IMR-90 (cell line): ENCODE results near the gene CHSY3. TPM values are rescaled to one million over a fixed set of nuclear protein-coding genes. Genes with fewer than 3 reads are reported as not detected.

Experiments used
- ATAC-seq: fragments of 200-7000 bp; cut with Tn5 transposase; 2 replicates; pipeline ENCODE4 v1.9.1; 2020; ENCODE audit warnings: low read depth, mild to moderate bottlenecking, moderate library complexity
- BruUV-seq: library from RNA; stranded (reverse); fragments of 400-500 nt; replicated peaks from 2 replicates; lab custom pipeline; 2021; lab: Mats Ljungman, UMichigan
- CTCF ChIA-PET: fragments of 300-600 bp; formaldehyde crosslinking; extraction: SDS; loops from one replicate; lab custom pipeline; 2021; ENCODE audit warnings: antibody characterized with exemption; lab: Yijun Ruan, JAX
- POLR2A ChIA-PET: fragments of 300-600 bp; sonication (Branson Sonifier 250); formaldehyde crosslinking; loops from one replicate; lab custom pipeline; 2022; ENCODE audit warnings: antibody characterized with exemption; ENCODE audit not compliant: unreplicated experiment; lab: Charles Lee
- DNase-seq: peaks from one replicate; pipeline ENCODE4 v3.0.0; 2013
- H2AFZ ChIP-seq: replicated peaks from 2 replicates; pipeline ENCODE3; 2013; ENCODE audit warnings: low read length, mild to moderate bottlenecking; ENCODE audit not compliant: poor library complexity
- H2AK5ac ChIP-seq: 2 replicates; pipeline ENCODE4 v1.6.1; 2013; ENCODE audit warnings: low read depth, low read length, inconsistent platforms
- H2AK9ac ChIP-seq: replicated peaks from 2 replicates; pipeline ENCODE3; 2013; ENCODE audit warnings: mild to moderate bottlenecking, low read depth, low read length, moderate library complexity; ENCODE audit not compliant: poor library complexity
- H2BK120ac ChIP-seq: 2 replicates; pipeline ENCODE4 v1.6.1; 2013; ENCODE audit warnings: low read depth, low read length, inconsistent platforms
- H2BK15ac ChIP-seq: 3 replicates; pipeline ENCODE4 v1.6.1; 2013; ENCODE audit warnings: low read depth, low read length, inconsistent platforms
- H2BK20ac ChIP-seq: 2 replicates; pipeline ENCODE4 v1.6.1; 2013; ENCODE audit warnings: low read depth, mild to moderate bottlenecking, inconsistent platforms, low read length, moderate library complexity
- H2BK5ac ChIP-seq: 2 replicates; pipeline ENCODE4 v1.6.1; 2013; ENCODE audit warnings: mild to moderate bottlenecking, low read depth, low read length, inconsistent platforms; ENCODE audit not compliant: poor library complexity, severe bottlenecking
- H3K14ac ChIP-seq: replicated peaks from 2 replicates; pipeline ENCODE4 v1.6.1; 2013; ENCODE audit warnings: low read depth, low read length, inconsistent platforms
- H3K18ac ChIP-seq: 2 replicates; pipeline ENCODE4 v1.6.1; 2013; ENCODE audit warnings: low read depth, low read length, control low read depth
- H3K23ac ChIP-seq: 2 replicates; pipeline ENCODE4 v1.6.1; 2013; ENCODE audit warnings: low read depth, low read length, inconsistent platforms
- H3K27ac ChIP-seq: 2 replicates; pipeline ENCODE4 v1.5.1; 2013; ENCODE audit warnings: mild to moderate bottlenecking, control low read depth, low read length; ENCODE audit not compliant: insufficient read depth
- H3K27me3 ChIP-seq: 2 replicates; pipeline ENCODE4 v1.6.1; 2013; ENCODE audit warnings: low read length; ENCODE audit not compliant: control insufficient read depth, insufficient read depth
- H3K36me3 ChIP-seq: 2 replicates; pipeline ENCODE4 v1.6.1; 2013; ENCODE audit warnings: low read length, mixed read lengths; ENCODE audit not compliant: control insufficient read depth, insufficient read depth
- H3K4ac ChIP-seq: 2 replicates; pipeline ENCODE4 v1.6.1; 2013; ENCODE audit warnings: low read depth, low read length, inconsistent platforms
- H3K4me1 ChIP-seq: 2 replicates; pipeline ENCODE4 v1.6.1; 2013; ENCODE audit warnings: low read length, mixed read lengths; ENCODE audit not compliant: control insufficient read depth, insufficient read depth
- H3K4me2 ChIP-seq: 2 replicates; pipeline ENCODE4 v1.6.1; 2013; ENCODE audit warnings: low read depth, mild to moderate bottlenecking, control low read depth, low read length, moderate library complexity
- H3K4me3 ChIP-seq: 2 replicates; pipeline ENCODE4 v1.5.1; 2013; ENCODE audit warnings: low read depth, mild to moderate bottlenecking, control low read depth, low read length, moderate library complexity; ENCODE audit not compliant: insufficient read depth
- H3K56ac ChIP-seq: 2 replicates; pipeline ENCODE4 v1.6.1; 2013; ENCODE audit warnings: low read length, inconsistent platforms; ENCODE audit not compliant: insufficient read depth; ENCODE audit errors: extremely low read depth
- H3K79me1 ChIP-seq, 2 experiments: 2 replicates each; pipeline ENCODE4 v1.6.1; 2013; ENCODE audit warnings: low read length in 2 of 2, inconsistent platforms in 1 of 2, low read depth in 1 of 2
- H3K9ac ChIP-seq: 2 replicates; pipeline ENCODE4 v1.6.1; 2013; ENCODE audit warnings: low read depth, low read length, control low read depth
- H3K9me1 ChIP-seq: 2 replicates; pipeline ENCODE4 v1.6.1; 2013; ENCODE audit warnings: low read length, inconsistent platforms; ENCODE audit not compliant: insufficient read depth
- H3K9me3 ChIP-seq: 2 replicates; pipeline ENCODE4 v1.6.1; 2013; ENCODE audit warnings: low read length; ENCODE audit not compliant: control insufficient read depth, insufficient read depth
- H4K20me1 ChIP-seq: 2 replicates; pipeline ENCODE4 v1.6.1; 2013; ENCODE audit warnings: low read length, inconsistent platforms; ENCODE audit not compliant: insufficient read depth
- H4K5ac ChIP-seq: 2 replicates; pipeline ENCODE4 v1.6.1; 2013; ENCODE audit warnings: mild to moderate bottlenecking, low read depth, low read length, control low read depth
- H4K8ac ChIP-seq, 2 experiments: 2 replicates each; pipeline ENCODE4 v1.6.1; 2013; ENCODE audit warnings: low read depth in 2 of 2, low read length in 2 of 2, control low read depth in 1 of 2, inconsistent platforms in 1 of 2
- H4K91ac ChIP-seq: 2 replicates; pipeline ENCODE4 v1.6.1; 2013; ENCODE audit warnings: low read depth, low read length, inconsistent platforms; ENCODE audit not compliant: insufficient read depth
- BHLHE40 ChIP-seq: fragments of 150-350 bp; IDR thresholded peaks from 2 replicates; pipeline ENCODE4 v1.6.1; 2016; ENCODE audit warnings: mild to moderate bottlenecking, low read depth, low read length
- ELK1 ChIP-seq: fragments of 150-350 bp; IDR thresholded peaks from 2 replicates; pipeline ENCODE4 v1.6.1; 2016; ENCODE audit warnings: low read depth, mild to moderate bottlenecking, low read length, moderate library complexity, borderline replicate concordance
- MAFK ChIP-seq: IDR thresholded peaks from 2 replicates; pipeline ENCODE4 v1.6.1; 2012; ENCODE audit warnings: low read depth, low read length, improper control_type of control experiment
- MAZ ChIP-seq: IDR thresholded peaks from 2 replicates; pipeline ENCODE4 v1.6.1; 2012; ENCODE audit warnings: low read depth, mild to moderate bottlenecking, low read length, improper control_type of control experiment, moderate library complexity, borderline replicate concordance
- MXI1 ChIP-seq: IDR thresholded peaks from 2 replicates; pipeline ENCODE4 v1.6.1; 2012; ENCODE audit warnings: low read depth, mild to moderate bottlenecking, low read length, moderate library complexity, borderline replicate concordance
- NFE2L2 ChIP-seq: fragments of 150-350 bp; IDR thresholded peaks from 2 replicates; pipeline ENCODE4 v1.6.1; 2016; ENCODE audit warnings: low read depth, mild to moderate bottlenecking, low read length
- RAD21 ChIP-seq: IDR thresholded peaks from 2 replicates; pipeline ENCODE4 v1.6.1; 2012; ENCODE audit warnings: low read length, improper control_type of control experiment
- RCOR1 ChIP-seq: IDR thresholded peaks from 2 replicates; pipeline ENCODE4 v1.6.1; 2012; ENCODE audit warnings: mild to moderate bottlenecking, low read length, improper control_type of control experiment; ENCODE audit not compliant: insufficient replicate concordance
- RFX5 ChIP-seq: IDR thresholded peaks from 2 replicates; pipeline ENCODE4 v1.8.0; 2012; ENCODE audit warnings: low read depth, mild to moderate bottlenecking, low read length, moderate library complexity
- SMC3 ChIP-seq: fragments of 150-350 bp; IDR thresholded peaks from 2 replicates; pipeline ENCODE4 v1.6.1; 2016; ENCODE audit warnings: low read depth, mild to moderate bottlenecking, antibody characterized with exemption, low read length, moderate library complexity
- USF2 ChIP-seq: fragments of 150-350 bp; IDR thresholded peaks from 2 replicates; pipeline ENCODE4 v1.6.1; 2017; ENCODE audit warnings: mild to moderate bottlenecking, antibody characterized with exemption, low read length, low read depth
- dilution Hi-C: fragments of 300-500 bp; cut with HindIII; formaldehyde crosslinking; loops from one replicate; pipeline ENCODE4 v1.14.3; 2018; ENCODE audit warnings: low sequenced_read_pairs; ENCODE audit not compliant: unreplicated experiment
- in situ Hi-C: fragments of 300-500 bp; cut with MboI; formaldehyde crosslinking; loops from 3 replicates; pipeline ENCODE4 v1.14.3; 2019; ENCODE audit warnings: low sequenced_read_pairs, inconsistent platforms, mixed read lengths
- intact Hi-C: fragments of 100-400 bp; cut with micrococcal nuclease; formaldehyde crosslinking; loops from 2 replicates; pipeline ENCODE4 v1.10.0; 2022
- polyA plus RNA-seq, 3 experiments: library from polyadenylated mRNA; depleted of rRNA; stranded (reverse); fragments of >200 nt; gene quantifications; 2 replicates each; pipeline ENCODE4 v1.2.3, GENCODE V29; 2012; ENCODE audit warnings: low replicate concordance in 1 of 3
- total RNA-seq: library from RNA; depleted of rRNA; stranded (reverse); fragments of >200 nt; gene quantifications from 2 replicates; pipeline ENCODE4 v1.2.3, GENCODE V29; 2012

Gene CHSY3
- total and polyA plus RNA-seq, 2 of the 4 experiments (the other 2 are of a cell fraction): 0.62 to 1.3 TPM

DNA sequence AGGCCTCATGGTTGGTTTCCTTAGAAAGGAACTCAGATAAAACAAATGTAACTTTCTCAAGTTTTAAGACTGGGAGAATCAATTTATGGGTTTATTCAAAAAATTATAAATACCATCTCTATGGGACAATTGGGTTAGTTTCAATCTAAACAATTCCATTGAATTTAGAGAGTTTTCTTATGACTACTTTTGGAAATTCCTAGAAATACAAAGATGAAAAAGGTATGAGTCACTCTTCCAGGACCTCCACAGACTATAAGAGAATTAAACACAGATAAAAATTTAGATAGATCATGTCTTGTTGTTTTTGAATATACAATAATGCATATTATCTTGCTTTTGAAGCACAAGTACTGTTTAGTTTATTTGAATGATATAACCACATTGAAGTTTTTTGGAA lies 188.7 kb downstream of the CHSY3 start:
- Histone ChIP-seq H3K9me1 (no peaks in the 10 kb centered on the region), H3K4me2 (no peak overlapping the region), H4K91ac (no peak overlapping the region), H2BK5ac (no peak overlapping the region), H3K4me3 (no peak overlapping the region), H2AK5ac (no peak overlapping the region), H4K5ac (no peak overlapping the region), H3K36me3 (no peaks in the 10 kb centered on the region), H3K79me1 (no peaks in the 10 kb centered on the region), H3K4ac (no peak overlapping the region), H3K9me3 (peaks cover 4% of the 10 kb centered on the region; the same call in 1 of the 2 replicates), H3K4me1 (no peaks in the 10 kb centered on the region), H3K27me3 (no peaks in the 10 kb centered on the region), H3K27ac (no peak overlapping the region), H3K9ac (no peak overlapping the region), H3K56ac (no peak overlapping the region), H3K14ac (no peak overlapping the region), H2BK120ac (no peak overlapping the region), H2AFZ (no peak overlapping the region), H3K18ac (no peak overlapping the region), H4K20me1 (no peaks in the 10 kb centered on the region), H2AK9ac (no peak overlapping the region), H4K8ac (no peak overlapping the region), H2BK20ac (no peak overlapping the region), H2BK15ac (no peak overlapping the region), H3K23ac (no peak overlapping the region)
- no TSS peak for BruUV-seq
- ChIA-PET POLR2A (no interaction called here), CTCF (no interaction called here)
- dilution Hi-C loops: no loop called here
- no peak for TF ChIP-seq MXI1
- TF ChIP-seq SMC3: no peak
- TF ChIP-seq USF2: no peak
- no peak for TF ChIP-seq RFX5
- no peak for TF ChIP-seq ELK1
- TF ChIP-seq RCOR1: no peak
- TF ChIP-seq MAFK: no peak
- TF ChIP-seq NFE2L2: no peak
- TF ChIP-seq RAD21: no peak
- no peak for TF ChIP-seq BHLHE40
- no peak for TF ChIP-seq MAZ
- in situ Hi-C loops: no loop called here
- ATAC-seq (no peak), DNase-seq (no peak)
- intact Hi-C loops: no loop called here
